Esophagus squamous epithelium (tissue), 4 donors: ENCODE results near the gene TBC1D2B.

Source experiments
- CTCF ChIP-seq, 6 experiments: fragments of 450-650 bp in 4 of 6; fragments of 200-600 bp in 2 of 6; sonication (generic) in 2 of 6; IDR thresholded peaks; one replicate each; pipeline ENCODE4 v1.5.1; 2016 to 2019; ENCODE audit warnings: antibody characterized with exemption in 6 of 6, mild to moderate bottlenecking in 4 of 6, moderate library complexity in 4 of 6
- POLR2A ChIP-seq, 4 donors: fragments of 450-650 bp; IDR thresholded peaks; one replicate each; pipeline ENCODE4 v1.6.1; 2017; ENCODE audit warnings: antibody characterized with exemption in 4 of 4, mild to moderate bottlenecking in 4 of 4, moderate library complexity in 3 of 4

DNA sequence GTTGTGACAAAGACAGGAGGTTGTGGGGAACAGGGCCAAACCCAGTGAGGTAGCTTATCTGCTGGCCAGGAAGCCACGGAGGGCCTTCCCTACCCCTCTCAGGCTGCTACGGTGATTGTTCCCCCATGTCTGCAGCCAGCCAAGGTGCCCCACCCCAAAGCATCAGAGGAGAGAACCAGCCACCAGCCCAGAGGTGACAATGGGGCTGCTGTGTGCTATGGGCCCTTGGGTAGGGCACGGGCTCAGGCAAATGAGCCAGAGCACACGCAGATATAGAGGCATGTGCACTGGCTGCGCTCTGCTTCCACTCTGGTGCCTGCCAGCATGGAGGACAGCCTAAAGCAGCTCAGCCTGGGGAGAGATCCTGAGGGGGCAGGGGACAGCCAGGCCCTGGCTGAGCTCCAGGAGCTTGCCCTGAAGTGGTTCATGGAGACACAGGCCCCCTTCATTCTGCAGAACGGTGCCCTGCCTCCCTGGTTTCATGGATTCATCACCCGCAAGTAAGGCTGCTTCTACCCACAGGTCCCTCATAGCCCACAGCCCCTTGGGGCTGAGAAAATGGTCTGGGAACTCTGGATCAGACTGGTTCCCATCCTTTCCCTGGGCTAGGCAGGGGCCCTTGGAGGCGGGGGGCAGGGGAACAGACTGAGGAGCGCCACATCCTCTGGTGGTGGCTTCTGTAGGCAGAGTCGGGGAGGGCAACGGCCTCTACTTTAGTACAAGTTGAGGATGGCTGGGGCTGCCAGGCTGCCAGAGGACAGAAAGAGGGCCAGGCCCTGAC, 14.9 kb upstream of the TBC1D2B start, which contains the start of gene SH2D7:
- TF ChIP-seq CTCF (IDR thresholded peaks at IDR 0.05) (no peak), POLR2A (IDR thresholded peaks at IDR 0.05) (no peak)
